Loucy (cell line): ENCODE measurements around the gene METAP1.
A peak's percentile ranks its signal among the peaks of the same experiment; 100 is the strongest.

Source experiments
- H2AFZ ChIP-seq: fragments of 200-600 bp; sonication (generic); 2 replicates; pipeline ENCODE4 v1.6.0; 2016; ENCODE audit warnings: antibody characterized with exemption, mild to moderate bottlenecking, low read length, moderate library complexity
- H3F3A ChIP-seq: fragments of 200-600 bp; 2 replicates; pipeline ENCODE4 v1.6.0; 2016; ENCODE audit warnings: antibody characterized with exemption, low read depth, mild to moderate bottlenecking
- H3K27me3 ChIP-seq: fragments of 200-600 bp; sonication (generic); 2 replicates; pipeline ENCODE4 v1.6.1; 2014; ENCODE audit warnings: low read length, mild to moderate bottlenecking; ENCODE audit not compliant: insufficient read depth, poor library complexity, severe bottlenecking
- H3K36me3 ChIP-seq: fragments of 200-600 bp; sonication (generic); 2 replicates; pipeline ENCODE4 v1.6.1; 2016; ENCODE audit warnings: low read length; ENCODE audit not compliant: insufficient read depth
- H3K4me1 ChIP-seq: fragments of 200-600 bp; sonication (generic); 2 replicates; pipeline ENCODE4 v1.5.1; 2014; ENCODE audit warnings: low read length, mild to moderate bottlenecking; ENCODE audit not compliant: insufficient read depth, poor library complexity, severe bottlenecking
- H3K4me2 ChIP-seq: fragments of 200-600 bp; sonication (generic); 2 replicates; pipeline ENCODE4 v1.6.0; 2014; ENCODE audit warnings: antibody characterized with exemption, low read length, low read depth, mild to moderate bottlenecking; ENCODE audit not compliant: poor library complexity, severe bottlenecking
- H3K4me3 ChIP-seq: fragments of 200-600 bp; sonication (generic); 2 replicates; pipeline ENCODE4 v1.5.1; 2014; ENCODE audit warnings: low read length, mild to moderate bottlenecking, mixed read lengths; ENCODE audit not compliant: poor library complexity, severe bottlenecking
- H3K79me2 ChIP-seq: fragments of 200-600 bp; sonication (generic); 2 replicates; pipeline ENCODE4 v1.6.1; 2014; ENCODE audit warnings: low read length; ENCODE audit not compliant: insufficient read depth
- H3K9ac ChIP-seq: fragments of 200-600 bp; sonication (generic); 2 replicates; pipeline ENCODE4 v1.6.0; 2014; ENCODE audit warnings: mild to moderate bottlenecking, low read depth, low read length, moderate library complexity; ENCODE audit not compliant: poor library complexity, severe bottlenecking
- H3K9me2 ChIP-seq: fragments of 200-600 bp; sonication (generic); replicated peaks from 2 replicates; pipeline ENCODE4 v1.6.1; 2016; ENCODE audit warnings: low read depth, low read length, mixed read lengths
- H3K9me3 ChIP-seq: fragments of 200-600 bp; sonication (generic); 2 replicates; pipeline ENCODE4 v1.6.1; 2014; ENCODE audit warnings: mild to moderate bottlenecking, antibody characterized with exemption, low read length, low read depth; ENCODE audit not compliant: insufficient read depth
- H4K20me1 ChIP-seq: fragments of 200-600 bp; sonication (generic); 2 replicates; pipeline ENCODE4 v1.6.0; 2014; ENCODE audit warnings: antibody characterized with exemption, low read length, mild to moderate bottlenecking; ENCODE audit not compliant: insufficient read depth, poor library complexity, severe bottlenecking
- EZH2phosphoT487 ChIP-seq: fragments of 200-600 bp; IDR thresholded peaks from 2 replicates; pipeline ENCODE4 v1.6.1; 2018; ENCODE audit warnings: antibody characterized with exemption, mild to moderate bottlenecking, moderate library complexity, borderline replicate concordance
- TF ChIP-seq, protein P1 (sequence below): fragments of 200-600 bp; sonication (generic); conservative IDR thresholded peaks from 2 replicates; pipeline ENCODE4 v1.5.1; 2014; ENCODE audit warnings: mild to moderate bottlenecking, antibody characterized with exemption, low read length

The METAP1 gene

DNA sequence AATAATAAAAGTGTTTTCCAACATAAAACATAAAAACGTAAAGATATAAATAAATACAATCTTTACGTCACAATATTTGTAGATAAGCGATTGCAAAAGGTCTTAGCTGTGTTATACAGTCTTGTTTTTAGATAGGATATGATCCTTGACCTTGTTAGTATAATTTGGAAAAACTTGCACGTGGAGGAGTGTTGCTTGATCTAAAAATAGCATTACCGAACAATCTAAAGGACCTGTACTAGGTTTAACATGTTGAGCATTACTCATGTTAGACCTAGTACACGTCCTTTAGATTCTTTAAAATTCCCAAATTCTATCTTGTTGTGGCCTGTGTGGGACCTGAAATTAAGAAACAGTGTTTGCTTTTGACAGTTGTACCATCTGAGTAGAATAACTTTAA, 1.6 kb downstream of the METAP1 start:
- Histone ChIP-seq H3K4me3 (peak overlapping the region; percentile 86), H3K79me2 (peaks cover 66% of the 10 kb centered on the region), H4K20me1 (peaks cover 59% of the 10 kb centered on the region), H2AFZ (no peak overlapping the region), H3K9ac (peak overlapping the region; percentile 72), H3K4me2 (peak overlapping the region; percentile 71), H3K36me3 (no peaks in the 10 kb centered on the region), H3K27me3 (no peaks in the 10 kb centered on the region), H3K9me3 (no peaks in the 10 kb centered on the region), H3K9me2 (no peaks in the 10 kb centered on the region), H3F3A (no peaks in the 10 kb centered on the region), H3K4me1 (peaks cover 57% of the 10 kb centered on the region)
- TF ChIP-seq EZH2phosphoT487, result no peak
- TF ChIP-seq, protein P1, sequence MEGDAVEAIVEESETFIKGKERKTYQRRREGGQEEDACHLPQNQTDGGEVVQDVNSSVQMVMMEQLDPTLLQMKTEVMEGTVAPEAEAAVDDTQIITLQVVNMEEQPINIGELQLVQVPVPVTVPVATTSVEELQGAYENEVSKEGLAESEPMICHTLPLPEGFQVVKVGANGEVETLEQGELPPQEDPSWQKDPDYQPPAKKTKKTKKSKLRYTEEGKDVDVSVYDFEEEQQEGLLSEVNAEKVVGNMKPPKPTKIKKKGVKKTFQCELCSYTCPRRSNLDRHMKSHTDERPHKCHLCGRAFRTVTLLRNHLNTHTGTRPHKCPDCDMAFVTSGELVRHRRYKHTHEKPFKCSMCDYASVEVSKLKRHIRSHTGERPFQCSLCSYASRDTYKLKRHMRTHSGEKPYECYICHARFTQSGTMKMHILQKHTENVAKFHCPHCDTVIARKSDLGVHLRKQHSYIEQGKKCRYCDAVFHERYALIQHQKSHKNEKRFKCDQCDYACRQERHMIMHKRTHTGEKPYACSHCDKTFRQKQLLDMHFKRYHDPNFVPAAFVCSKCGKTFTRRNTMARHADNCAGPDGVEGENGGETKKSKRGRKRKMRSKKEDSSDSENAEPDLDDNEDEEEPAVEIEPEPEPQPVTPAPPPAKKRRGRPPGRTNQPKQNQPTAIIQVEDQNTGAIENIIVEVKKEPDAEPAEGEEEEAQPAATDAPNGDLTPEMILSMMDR, result no peak

DNA sequence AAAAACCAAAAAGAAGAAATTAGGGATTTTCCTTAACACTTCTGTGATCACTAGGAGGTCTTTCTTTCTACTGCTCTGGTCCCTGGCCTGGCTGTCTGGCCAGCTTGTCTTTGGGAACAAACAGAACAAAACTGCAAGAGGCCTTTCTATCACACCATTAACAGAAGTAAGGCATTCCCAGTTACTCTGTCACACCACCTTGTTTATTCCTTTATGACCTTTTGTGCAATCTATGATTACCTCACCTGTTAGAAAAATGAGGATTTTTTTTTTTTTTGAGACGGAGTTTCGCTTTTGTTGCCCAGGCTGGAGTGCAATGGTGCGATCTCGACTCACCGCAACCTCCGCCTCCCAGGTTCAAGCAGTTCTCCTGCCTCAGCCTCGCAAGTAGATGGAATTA, 3.0 kb downstream of the METAP1 start:
- no peak for TF ChIP-seq EZH2phosphoT487
- TF ChIP-seq, protein P1, result no peak

DNA sequence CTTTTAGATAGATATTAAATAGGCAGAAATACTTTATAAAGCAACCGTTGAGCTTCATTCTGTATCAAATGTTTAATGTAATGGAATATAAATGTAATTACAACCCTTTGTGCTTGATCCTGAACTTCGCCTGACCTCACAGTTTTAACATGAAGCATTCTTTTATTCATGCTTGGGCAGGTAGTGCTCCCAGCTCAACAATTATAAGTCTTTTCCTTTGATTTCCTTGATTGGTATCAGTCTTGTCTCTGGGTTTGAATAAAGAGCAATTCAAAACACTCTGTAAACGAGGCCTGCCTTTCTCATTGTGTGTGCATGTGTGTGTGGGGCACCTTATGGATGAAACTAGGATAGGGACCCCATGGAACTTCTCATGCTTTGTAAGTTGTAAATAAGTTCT, 6.8 kb downstream of the METAP1 start:
- no peak overlapping the region for H2AFZ ChIP-seq
- H3K4me3 ChIP-seq, result peak overlapping the region; percentile 32
- peaks cover 65% of the 10 kb centered on the region for H3K4me1 ChIP-seq
- H3K36me3 ChIP-seq, result no peaks in the 10 kb centered on the region; the same call in 1 of the 2 replicates
- peaks cover 95% of the 10 kb centered on the region for H4K20me1 ChIP-seq
- H3F3A ChIP-seq, result no peaks in the 10 kb centered on the region
- TF ChIP-seq EZH2phosphoT487, result no peak
- TF ChIP-seq, protein P1, result no peak
- no peaks in the 10 kb centered on the region for H3K27me3 ChIP-seq
- H3K9me3 ChIP-seq, result no peaks in the 10 kb centered on the region
- H3K9me2 ChIP-seq, result no peaks in the 10 kb centered on the region
- no peak overlapping the region for H3K9ac ChIP-seq
- peaks cover 100% of the 10 kb centered on the region for H3K79me2 ChIP-seq
- H3K4me2 ChIP-seq, result peak overlapping the region; percentile 71

More for the DNA sequence above, 3.0 kb downstream of the METAP1 start:
- Histone ChIP-seq H3K36me3 (no peaks in the 10 kb centered on the region), H3K9ac (no peak overlapping the region), H3K79me2 (peaks cover 80% of the 10 kb centered on the region), H3K9me3 (no peaks in the 10 kb centered on the region), H3K27me3 (no peaks in the 10 kb centered on the region), H3F3A (no peaks in the 10 kb centered on the region), H3K4me3 (peak overlapping the region; percentile 37), H3K4me2 (peak overlapping the region; percentile 71), H3K9me2 (no peaks in the 10 kb centered on the region), H3K4me1 (peaks cover 69% of the 10 kb centered on the region), H4K20me1 (peaks cover 73% of the 10 kb centered on the region), H2AFZ (no peak overlapping the region)
